Gastroesophageal sphincter (tissue), 3 donors: ENCODE measurements around the gene AGPAT4.
"Not testable (repeated sequence)": the region's sequence is repeated elsewhere in the genome, so short reads cannot be mapped to it uniquely, and the experiment has no call there.

Experiments
- EP300 ChIP-seq: sonication (generic); formaldehyde crosslinking; IDR thresholded peaks from one replicate; pipeline ENCODE4 v1.6.1; 2017; ENCODE audit warnings: antibody characterized with exemption, mild to moderate bottlenecking
- POLR2AphosphoS5 ChIP-seq: sonication (generic); formaldehyde crosslinking; IDR thresholded peaks from one replicate; pipeline ENCODE4 v1.6.1; 2017; ENCODE audit warnings: antibody characterized with exemption
- TF ChIP-seq, protein P1 (sequence below), 4 experiments: fragments of 200-600 bp in 2 of 4; fragments of 450-650 bp in 2 of 4; sonication (generic) in 1 of 4; IDR thresholded peaks; one replicate each; pipeline ENCODE4 v1.5.1; 2017 to 2019; ENCODE audit warnings: antibody characterized with exemption in 4 of 4, mild to moderate bottlenecking in 2 of 4, moderate library complexity in 2 of 4

GRCh38 chr6:161224951-161225680, 48.7 kb downstream of the AGPAT4 start:
- not testable (repeated sequence) for TF ChIP-seq POLR2AphosphoS5, EP300
- TF ChIP-seq, protein P1, sequence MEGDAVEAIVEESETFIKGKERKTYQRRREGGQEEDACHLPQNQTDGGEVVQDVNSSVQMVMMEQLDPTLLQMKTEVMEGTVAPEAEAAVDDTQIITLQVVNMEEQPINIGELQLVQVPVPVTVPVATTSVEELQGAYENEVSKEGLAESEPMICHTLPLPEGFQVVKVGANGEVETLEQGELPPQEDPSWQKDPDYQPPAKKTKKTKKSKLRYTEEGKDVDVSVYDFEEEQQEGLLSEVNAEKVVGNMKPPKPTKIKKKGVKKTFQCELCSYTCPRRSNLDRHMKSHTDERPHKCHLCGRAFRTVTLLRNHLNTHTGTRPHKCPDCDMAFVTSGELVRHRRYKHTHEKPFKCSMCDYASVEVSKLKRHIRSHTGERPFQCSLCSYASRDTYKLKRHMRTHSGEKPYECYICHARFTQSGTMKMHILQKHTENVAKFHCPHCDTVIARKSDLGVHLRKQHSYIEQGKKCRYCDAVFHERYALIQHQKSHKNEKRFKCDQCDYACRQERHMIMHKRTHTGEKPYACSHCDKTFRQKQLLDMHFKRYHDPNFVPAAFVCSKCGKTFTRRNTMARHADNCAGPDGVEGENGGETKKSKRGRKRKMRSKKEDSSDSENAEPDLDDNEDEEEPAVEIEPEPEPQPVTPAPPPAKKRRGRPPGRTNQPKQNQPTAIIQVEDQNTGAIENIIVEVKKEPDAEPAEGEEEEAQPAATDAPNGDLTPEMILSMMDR (IDR thresholded peaks at IDR 0.05) = not testable (repeated sequence)
